ENCODE measurements around the gene SEL1L3. TPM values are rescaled to one million over a fixed set of nuclear protein-coding genes. Genes with fewer than 3 reads are reported as not detected.

The SEL1L3 gene
- total RNA-seq, 1 experiment from 2014 or later, result 5.0 TPM

GRCh38 chr4:25818371-25818871, 44.4 kb downstream of the SEL1L3 start:
- peak; percentile 68 for DNase-seq (ENCODE audit: low read depth)

DNA sequence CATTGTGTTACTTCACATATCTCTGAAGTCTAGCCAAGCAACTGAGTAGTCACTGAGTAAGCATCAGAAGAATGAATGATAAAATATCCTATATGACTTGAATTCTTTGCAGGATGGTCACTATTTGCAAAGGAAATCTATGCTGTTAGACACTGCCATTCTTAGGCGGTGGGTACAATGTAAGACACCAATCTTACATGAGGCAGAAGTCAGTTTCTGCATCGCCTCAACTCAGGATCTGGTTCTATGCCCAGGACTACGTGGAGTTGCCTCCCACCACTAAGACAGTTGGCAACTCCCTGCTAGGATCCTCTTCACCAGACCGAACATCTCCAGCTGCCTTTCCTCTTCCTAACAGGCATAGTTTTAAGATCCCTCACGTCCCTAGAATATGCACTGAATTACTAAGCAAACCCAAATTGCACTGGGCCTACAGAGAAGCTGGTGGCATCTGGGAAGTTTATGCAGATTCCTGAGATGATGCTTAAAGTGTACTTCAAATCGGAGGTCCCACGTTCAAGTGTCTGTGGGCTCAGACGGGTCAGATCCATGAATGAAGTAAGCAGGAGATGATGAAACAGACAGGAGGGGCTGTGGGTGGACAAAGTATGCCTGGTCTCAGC, 45.6 kb downstream of the SEL1L3 start:
- peak; percentile 68 for DNase-seq (ENCODE audit: low read depth)

GRCh38 chr4:25816591-25817058, 46.2 kb downstream of the SEL1L3 start:
- no peak for DNase-seq (ENCODE audit: low read depth)

- DNase-seq (ENCODE audit: low read depth), result peak; percentile 13
Measured at GRCh38 chr4:25815586-25815985, 47.2 kb downstream of the SEL1L3 start.

DNA sequence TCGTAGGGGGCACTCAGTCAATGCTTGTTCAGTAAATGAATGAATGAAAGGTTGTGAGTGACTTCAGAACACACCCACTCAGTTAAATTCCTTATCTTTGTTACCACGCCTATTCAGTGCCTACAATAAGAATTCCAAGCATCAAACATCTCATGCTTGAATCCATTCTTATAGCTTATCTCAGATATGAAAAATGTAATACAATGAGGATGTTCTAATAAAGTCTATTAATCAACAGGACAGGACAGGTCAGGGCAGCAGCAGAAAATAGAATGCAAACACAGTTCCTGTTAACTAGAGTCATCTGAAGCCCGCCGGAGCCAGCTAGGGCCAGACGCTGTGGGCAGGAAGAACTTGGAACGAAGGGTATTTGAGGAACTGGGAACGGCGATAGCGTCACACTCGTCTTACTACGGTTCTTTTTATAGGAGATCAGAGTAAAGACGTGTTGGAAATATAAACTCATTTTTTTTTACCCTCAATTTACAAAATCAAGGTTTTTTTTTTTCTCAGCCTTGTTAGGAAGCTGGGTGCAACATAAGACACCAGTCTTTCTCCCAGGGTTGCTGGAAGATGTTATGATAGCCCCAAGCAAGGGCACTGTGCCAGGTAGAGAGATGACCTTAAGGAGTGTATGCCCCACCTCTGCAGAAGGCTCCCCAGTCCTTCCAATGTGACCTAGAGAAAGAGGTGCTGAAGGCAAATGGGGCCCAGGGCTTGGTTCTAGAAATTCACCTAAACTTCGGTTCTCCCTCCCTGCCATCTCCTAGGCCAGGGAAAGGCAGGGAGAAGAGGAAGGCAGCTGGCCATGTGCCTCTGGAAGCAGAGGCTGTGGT, 48.3 kb downstream of the SEL1L3 start:
- peak; percentile 46 for DNase-seq (ENCODE audit: low read depth)

DNA sequence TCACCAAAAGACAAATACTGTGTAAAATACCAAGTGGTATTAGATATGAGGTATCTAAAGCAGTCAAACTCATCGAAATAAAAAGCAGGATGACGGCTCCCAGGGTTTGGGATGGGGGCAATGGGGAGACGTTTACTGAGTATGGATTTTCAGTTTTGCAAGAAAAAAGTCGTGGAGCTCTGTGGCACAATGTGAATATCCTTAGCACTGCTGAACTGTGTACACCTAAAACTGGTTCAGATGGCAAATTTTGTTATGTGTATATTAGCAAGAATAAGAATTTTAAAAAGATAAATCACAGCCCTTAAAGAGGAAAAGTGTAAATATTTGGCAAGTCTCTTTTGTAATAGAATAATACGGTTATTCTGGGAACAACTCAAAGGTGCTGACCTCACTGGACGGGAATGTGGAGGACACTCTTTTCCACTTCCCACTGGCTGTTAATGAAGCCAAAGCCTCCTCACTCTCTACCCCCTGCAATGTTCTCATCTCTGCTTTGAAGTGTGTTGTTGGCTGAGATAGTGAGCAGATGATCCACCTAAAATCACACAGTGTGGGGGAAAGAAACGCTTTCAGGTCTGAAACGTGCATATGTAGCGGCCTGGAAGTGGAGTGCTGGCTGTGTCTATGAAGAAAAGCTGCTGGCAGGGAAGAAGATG, 49.2 kb downstream of the SEL1L3 start:
- DNase-seq (ENCODE audit: low read depth), result peak; percentile 78

GRCh38 chr4:25811841-25812240, 50.9 kb downstream of the SEL1L3 start:
- DNase-seq (ENCODE audit: low read depth), result no peak

DNA sequence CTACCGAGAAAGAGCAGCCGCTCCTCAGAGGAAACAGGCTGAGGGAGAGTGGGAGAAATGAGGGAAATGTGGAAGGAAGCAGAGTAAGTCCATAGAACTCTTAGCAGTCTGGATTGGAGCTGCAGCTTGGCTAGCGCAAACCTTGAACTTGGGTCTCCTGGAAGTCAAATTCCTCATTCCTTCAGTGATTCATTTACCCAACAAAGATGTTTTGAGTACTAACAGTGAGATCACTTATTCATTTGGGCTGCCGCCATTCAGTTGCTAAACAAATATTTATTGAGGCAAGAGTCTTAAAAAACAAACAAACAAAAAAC, 51.5 kb downstream of the SEL1L3 start:
- no peak for DNase-seq (ENCODE audit: low read depth)

DNA sequence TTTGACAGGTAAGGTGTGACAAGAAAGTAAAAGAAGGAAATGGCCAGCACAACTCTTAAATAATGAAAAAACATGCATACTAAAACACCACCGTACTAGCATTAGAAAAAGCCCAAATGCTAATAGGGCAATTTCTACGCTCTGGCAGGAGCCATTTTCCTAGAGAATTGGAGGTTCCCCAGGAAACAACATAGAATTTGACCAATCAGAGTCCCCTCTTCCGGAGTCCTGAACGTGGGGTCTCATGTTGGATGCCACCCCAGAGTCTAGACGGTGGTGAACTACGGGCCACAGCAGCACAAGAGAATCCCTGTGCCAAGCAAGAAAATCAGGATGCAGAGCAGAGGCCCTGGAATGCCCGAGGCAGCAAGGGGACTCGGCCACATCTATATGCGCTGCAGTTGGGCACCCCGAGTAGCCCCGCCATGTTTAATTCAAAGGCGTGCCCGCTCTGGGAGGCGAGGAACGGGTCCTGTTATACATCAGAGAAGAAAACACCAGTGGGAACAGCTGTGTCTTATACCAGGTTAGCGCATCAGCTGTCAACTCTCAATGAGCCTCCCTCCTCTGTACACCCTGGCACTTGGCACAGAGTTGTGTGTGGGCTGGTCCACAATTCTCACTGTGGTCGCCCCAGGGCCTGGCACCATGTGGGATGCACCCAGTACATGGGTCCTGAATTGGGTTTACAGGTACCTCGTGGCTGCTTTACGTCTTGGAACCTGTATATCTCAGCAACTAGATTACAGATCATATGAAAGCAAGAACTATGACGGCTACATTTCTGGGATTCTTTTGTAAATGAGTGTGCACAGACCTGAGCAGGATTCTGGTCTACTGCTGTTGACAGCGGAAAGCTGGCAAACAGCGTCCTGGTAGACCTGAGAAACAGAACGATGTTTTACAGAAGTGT, 52.1 kb downstream of the SEL1L3 start:
- no peak for DNase-seq (ENCODE audit: low read depth)

- DNase-seq (ENCODE audit: low read depth), result no peak
Measured at GRCh38 chr4:25809996-25810395, 52.8 kb downstream of the SEL1L3 start.

GRCh38 chr4:25807102-25807728, 55.6 kb downstream of the SEL1L3 start:
- DNase-seq (ENCODE audit: low read depth), result no peak

DNA sequence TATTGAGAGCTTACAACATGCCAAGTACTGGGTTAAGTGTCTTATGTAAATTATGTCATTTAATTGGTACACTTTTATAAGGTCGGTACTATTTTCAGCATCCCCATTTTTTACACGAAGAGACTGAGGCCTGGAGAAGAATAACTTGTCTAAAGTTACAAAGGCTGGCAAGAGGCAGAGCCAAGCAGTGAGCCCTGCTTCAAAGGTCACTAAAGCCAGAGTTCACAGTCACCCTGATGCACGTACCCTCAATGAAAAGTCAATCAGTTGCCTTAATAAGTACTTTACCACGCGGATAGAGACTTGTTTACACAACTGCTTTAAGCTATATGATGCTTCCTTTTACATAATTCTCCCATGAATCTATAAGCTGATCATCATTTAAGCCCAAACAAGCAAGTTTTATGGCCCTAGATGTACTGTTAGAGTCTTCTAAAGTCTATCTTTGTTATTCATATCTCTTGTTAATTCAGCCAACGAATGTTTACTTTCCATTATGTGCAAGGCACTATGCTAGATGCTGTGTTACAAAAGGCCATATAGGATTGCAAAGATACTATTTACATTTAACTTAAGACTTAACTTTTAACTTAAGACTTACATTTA, 57.4 kb downstream of the SEL1L3 start:
- DNase-seq (ENCODE audit: low read depth), result no peak

DNA sequence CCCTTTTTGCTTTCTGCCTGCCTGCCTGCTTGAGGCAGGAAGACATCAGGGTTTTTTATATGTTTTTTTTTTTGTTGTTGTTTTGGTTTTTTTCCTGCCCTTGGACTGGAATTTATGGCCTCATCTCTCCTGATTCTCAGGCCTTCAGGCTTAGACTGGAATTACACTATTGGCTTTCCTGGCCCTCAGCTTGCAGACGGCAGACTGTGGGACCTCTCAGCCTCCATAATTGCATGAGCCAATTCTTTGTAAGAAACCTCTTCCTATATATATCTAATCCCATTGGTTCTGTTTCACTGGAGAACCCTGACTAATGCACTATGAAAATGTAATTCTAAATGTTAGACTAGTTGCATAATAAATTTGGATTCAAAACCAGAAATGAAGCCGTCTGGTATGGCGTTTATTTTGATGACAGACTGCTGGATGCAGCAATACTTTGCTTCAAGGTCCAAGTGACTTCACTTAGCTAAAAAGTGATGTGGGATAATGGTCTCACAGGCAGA, 59.0 kb downstream of the SEL1L3 start:
- DNase-seq (ENCODE audit: low read depth), result no peak

DNA sequence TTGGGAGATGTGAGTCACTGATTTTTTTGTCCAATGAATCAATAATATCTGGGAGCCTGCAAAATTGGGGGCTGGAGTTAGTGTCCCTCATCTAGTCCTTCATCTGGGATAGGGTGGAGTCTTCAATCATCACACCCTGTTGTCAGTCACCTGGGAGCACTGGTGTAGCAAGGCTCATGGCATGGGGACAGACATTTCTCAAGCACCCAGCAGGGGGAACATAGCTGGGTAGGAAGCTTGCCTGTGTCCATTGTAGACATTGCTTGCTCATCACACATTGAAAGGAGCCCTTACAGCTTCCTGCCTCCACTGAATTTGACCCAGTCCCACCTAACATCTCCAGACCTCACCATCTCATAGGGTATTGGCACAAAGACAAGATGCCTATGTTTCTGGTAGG, 61.2 kb downstream of the SEL1L3 start:
- no peak for DNase-seq (ENCODE audit: low read depth)

DNA sequence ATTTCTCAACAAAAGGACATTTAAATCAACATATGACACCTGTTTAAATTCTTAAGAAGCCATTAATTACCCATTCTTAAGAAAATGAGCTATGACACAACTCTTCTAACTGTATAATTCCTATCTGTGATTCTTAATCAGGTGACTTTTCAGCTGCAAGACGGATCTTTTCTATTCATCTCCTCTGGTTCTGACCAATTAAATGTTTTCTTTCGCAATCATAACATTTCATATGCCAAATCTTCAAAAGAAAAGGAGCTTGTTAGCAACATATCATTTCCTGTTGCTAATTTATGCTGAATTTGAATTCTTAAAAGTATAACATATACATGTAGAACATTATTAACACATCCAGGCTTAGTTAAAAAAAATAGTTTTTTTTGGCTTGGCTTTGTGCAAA, 62.5 kb downstream of the SEL1L3 start:
- no peak for DNase-seq (ENCODE audit: low read depth)

- DNase-seq (ENCODE audit: low read depth), result no peak
Measured at GRCh38 chr4:25799522-25799921, 63.3 kb downstream of the SEL1L3 start.

DNA sequence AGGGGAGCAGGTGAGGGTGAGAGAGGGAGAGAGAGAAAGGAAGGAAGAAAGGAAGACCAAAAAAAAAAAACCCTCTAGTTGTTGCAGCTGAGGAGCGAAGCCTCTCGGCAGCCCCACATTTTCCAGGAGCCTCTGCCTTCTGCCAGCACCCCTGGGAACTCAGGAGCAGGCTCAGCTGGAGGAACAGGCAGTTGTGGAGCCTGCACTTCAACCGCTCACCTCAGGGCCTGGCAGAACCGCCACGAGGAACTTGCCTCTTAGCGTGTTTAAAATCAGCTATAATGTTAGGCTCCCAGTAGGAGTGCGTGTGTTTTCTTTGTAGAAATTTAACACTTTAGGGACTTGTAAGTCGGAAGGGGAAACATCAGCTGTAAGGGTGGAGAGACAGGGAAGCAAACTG, 65.7 kb downstream of the SEL1L3 start:
- no peak for DNase-seq (ENCODE audit: low read depth)

- DNase-seq (ENCODE audit: low read depth), result peak; percentile 84
Measured at GRCh38 chr4:25795566-25796454, 67.0 kb downstream of the SEL1L3 start.

DNA sequence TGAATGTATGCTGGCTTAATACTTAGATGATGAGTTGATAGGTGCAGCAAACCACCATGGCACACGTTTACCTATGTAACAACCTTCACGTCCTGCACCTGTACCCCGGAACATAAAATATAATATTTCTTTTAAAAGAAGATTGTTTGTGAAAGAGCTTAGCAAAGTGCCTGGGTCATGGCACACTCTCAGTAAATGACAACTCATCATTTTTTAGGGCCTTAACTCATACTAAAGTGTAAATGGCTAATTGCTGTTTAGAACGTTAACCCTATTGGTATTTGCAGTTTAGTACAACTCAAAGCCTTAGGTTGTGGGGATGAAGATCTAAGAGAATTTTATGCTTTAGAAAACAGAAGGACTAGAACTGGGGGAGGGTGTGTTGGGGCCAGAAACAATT, 67.7 kb downstream of the SEL1L3 start:
- no peak for DNase-seq (ENCODE audit: low read depth)
